ENCODE results near the gene CHID1.

Gene CHID1

DNA sequence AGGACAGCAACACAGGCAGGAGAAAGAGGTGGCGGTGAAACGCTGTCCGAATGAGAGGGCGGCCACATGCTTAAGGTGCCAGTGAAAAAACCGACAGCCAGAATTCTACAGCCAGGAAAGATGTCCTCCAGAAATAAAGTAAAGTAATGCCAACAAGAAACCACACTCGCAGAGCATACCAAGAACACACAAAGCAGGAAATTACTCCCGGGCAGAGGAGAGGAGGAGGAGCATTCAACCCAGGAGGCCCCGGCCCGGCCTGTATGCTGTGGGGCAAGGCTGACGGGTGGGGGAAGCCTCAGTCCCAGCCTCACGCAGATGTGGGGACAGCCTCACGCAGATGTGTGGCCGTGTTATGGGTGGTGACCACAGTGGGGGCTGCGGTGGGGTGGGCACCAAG lies 28.0 kb downstream of the CHID1 start:
- DNase-seq, result no peak

DNA sequence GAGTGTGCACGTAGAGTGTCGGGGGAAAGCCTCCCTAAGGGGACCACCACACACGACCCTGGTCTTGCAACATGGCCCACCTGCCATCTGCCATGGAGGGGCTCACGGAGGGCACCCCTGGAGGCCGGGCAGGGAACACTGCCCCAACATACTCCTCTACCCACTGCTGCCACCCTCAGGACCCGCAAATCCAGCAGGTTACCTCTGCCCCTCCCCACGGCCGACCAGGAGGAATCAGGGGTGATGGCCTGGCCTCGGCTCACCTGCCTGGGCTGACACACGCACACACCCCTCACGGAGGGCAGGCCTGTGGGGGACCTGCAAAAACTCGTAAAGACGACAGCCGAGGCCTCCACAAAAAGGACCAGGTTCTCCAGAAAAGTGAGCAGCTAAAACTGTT lies 30.2 kb downstream of the CHID1 start:
- no peak for DNase-seq

DNA sequence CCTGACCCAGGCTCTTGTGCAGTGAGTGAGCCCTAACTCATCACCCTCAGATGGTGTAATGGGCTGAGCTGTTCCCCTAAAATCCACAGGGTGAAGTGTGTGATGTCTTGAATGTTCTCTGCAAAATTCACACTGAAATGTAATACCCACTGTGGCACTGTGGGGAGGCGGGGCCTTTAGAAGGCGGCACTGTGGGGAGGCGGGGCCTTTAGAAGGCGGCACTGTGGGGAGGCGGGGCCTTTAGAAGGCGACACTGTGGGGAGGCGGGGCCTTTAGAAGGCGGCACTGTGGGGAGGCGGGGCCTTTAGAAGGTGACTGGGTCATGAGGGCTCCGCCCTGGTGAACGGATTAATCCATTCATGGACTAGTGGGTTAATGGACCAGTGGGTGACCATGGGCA lies 33.0 kb downstream of the CHID1 start:
- no peak for DNase-seq

DNA sequence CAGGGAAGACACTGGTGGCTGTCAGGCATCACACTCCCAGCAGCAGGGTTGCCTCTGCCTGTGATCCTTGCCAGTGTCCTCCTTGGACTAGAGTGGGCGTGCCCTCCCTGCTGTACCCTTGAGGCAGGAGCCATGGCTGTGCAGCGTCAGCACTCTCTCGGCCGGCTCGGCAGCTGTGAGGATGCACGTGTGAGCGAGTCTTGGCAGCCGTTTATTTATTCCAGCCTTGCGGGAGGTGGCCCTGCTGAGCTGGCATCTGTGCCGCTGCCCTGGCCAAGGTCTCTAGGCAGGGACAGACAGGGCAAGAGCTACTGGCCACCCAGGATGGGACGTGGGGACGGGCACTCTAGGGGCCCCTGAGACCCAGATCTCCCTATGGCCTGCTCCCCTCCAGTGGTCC lies 34.1 kb downstream of the CHID1 start:
- no peak for DNase-seq

DNA sequence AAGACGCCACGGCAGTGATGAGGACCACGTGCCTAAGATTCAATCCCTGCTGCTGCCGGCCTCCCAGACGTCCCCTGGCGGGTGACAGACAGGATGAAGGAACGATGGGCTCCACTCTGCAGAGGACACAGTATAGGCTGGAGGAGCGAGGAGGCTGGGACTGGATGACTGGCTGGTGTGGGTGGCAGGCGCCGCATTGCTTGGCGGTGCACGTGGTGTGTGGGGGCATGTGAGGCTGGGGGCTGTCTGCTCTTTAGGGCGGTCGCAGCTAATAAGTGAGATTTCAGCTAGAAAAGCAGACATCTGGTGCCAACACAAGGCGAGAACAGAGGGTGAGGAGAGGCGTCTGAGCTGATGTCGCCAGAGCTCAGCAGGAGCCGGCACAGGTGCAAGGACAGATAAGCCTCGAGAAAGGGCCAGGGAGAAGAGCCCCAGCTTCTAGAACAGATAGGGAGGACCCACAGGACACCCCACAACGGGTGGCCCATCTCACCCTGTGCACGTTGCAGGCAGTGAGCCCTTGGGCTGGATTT lies 34.8 kb downstream of the CHID1 start:
- DNase-seq, result no peak

DNA sequence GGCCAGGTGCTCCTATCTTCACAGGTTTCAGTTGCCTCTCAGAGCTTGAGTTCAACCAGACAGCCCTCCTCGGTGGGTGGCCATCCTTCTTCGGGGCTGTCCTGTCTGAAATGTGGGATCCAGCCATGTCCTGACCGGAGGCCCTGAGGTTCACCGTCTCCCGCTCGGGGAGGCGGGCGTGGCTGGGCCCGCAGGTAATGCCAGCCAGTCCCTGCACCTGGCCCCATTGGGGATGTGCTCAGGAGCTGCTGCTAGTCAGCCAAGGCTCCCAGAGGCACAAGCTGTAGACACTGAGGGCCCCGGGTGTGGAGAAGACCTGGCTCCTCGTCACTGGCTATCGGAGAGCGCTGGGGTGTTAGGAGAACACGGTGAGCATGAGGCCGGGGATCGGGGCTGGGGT lies 35.4 kb downstream of the CHID1 start:
- no peak for DNase-seq

DNA sequence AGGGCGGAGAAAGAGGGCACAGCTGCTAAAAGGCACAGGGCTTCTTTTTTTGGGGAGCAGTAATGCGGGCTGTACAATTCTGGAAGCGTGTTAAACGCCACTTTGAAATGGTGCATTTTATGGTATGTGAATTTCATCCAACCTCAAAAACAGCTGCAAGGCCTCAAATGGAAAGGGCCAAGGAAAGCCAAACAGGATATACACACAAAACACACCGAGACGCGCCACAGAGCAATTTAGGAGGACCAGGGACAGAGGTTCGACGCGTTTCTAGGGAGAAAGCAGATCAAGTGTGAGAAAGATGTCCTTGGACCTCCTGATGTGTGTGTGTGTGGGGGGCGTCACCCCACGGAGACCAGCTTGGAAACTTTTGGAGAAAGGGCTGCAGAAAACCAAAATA lies 36.9 kb downstream of the CHID1 start:
- no peak for DNase-seq

DNA sequence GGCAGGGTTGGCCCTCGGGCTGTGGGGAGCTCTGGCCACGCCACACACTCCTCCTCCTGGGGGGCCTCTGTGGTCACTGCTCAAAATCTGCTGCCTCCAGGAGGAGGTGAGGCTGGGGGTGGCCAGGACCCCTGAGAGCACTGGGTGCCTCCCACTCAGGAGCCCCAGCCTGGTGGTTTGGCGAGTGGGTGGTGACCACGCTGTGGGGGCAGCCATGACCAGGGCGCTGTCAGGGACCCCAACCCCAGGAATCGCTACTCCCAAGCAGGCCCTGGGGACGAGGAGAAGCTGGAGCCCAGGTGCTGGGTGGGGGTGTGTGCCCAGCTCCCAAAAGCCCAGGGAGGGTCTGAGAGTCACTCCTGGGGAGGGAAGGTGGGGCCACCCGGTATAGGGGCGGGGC lies 37.8 kb downstream of the CHID1 start:
- no peak for DNase-seq

DNA sequence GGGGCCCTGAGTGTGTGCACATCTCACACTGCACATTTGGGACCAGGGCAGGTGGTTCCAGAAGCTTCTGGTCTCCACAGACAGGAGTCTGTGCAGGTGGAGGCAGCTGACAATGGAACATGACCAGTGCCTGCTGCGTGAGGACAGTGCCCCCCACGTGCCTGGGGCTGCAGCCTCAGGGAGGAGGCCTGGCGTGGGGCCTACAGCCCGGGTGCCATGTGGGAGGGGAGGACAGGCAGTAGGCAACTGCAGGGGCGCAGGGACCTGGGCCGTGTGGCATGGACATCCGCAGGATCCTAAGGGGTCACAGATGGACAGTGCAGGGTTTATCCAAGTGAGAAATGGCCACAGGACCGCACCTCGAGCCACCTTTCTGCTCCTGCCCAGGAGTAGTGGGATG lies 39.1 kb downstream of the CHID1 start:
- no peak for DNase-seq

DNA sequence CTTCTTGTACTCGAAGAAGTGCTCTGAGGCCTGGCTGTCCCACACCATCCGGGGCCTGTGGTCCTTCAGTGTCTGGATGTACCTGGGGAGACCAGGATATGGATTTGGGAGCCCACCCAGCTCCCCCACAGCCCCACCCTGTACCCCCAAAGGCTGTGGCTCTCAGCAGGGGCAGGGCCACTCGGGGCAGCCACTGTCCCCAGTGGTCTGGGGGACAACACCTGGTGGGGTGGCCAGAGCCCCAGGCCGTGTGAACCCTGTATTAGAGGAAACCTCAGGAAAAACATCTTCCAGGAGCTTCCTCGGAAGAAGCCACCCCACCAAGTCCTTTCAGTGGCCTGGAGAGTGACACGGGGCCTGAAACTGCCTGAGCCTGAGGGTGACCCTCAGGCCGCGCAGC lies 40.2 kb downstream of the CHID1 start:
- DNase-seq, result no peak

DNA sequence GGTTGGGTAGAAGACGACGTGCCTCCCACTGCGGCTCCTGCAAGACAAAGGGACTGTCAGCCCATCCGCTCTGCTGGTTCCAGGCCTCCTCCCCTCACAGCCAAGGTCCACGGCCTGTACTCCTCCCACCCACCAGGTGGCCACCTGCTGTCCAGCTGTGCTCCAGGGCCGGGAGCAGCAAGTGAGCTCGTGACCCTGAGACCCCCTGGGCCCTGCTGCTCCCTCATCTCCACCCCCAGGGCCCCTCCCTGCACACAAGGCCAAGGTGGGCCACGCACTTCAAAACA lies 40.5 kb downstream of the CHID1 start:
- no peak for DNase-seq

DNA sequence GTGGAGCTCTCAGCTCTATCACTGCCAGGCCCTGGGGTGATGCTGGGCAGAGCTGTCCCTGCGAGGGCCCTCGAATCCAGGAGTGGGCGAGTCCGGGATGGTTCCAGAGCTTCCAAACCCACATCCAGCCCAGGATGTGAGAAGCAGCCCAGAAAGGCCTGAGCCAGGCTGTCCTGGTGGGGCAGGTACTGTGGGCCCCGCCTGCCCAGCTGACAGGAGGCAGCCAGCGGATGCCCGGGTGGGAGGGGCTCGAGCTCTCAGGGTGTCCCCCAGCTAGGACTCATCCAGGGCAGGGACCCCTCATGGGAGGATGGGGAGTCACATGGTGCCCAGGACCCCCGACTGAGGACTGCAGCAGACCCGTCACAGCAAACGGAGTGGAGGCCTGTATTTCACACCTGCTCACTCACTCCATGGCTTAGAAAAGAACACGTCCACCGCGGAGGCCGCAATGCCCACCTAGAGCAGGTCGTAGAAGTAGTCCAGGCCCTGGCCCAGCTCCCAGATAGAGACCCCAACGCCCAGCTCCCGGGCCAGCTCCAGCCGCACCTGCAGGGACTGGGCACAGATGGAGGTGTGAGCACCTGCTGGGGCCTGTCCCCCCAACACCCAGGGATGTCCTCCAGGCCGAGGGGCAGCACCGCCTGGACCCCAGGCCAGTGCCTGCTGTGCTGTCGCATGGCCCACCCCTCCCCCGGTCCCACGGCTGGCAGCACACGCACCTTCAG lies 41.0 kb downstream of the CHID1 start:
- DNase-seq, result no peak

DNA sequence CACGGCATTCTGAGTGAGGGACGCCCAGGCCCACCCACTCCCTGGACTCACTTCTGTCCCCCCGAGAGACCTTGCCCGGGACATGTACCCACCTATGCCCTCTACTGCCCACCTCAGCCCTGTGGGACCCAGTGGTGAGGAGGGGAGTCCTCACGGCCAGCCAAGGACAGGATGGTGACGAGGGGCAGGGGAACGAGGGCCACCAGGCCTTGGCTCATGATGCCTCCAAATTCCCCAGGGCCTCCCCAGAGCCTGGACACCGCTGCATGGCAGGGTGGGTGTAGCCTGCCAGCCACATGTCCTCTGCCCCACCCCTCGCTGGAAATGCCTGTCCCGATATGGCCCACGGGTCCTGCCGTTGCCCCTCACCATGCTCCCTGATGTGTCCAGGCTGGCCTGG lies 41.8 kb downstream of the CHID1 start:
- DNase-seq, result no peak

DNA sequence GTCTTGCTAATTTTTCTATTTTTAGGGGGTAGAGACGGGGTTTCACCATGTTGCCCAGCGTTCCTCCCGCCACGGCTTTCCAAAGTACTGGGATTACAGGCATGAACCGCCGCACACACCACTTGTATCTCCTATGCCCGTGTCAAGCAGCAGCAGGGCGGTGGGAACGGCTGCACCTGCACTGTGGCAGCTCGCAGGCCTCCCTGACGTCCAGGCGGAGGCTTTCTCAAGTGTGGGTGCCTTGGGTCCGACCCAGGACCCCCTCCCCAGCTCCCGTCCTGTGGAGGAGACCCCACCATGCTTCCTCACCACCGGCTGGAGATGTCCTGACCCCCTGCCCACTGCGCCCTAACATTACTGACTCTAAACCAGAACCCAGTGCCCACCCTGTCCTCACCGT lies 42.2 kb downstream of the CHID1 start:
- DNase-seq, result no peak

DNA sequence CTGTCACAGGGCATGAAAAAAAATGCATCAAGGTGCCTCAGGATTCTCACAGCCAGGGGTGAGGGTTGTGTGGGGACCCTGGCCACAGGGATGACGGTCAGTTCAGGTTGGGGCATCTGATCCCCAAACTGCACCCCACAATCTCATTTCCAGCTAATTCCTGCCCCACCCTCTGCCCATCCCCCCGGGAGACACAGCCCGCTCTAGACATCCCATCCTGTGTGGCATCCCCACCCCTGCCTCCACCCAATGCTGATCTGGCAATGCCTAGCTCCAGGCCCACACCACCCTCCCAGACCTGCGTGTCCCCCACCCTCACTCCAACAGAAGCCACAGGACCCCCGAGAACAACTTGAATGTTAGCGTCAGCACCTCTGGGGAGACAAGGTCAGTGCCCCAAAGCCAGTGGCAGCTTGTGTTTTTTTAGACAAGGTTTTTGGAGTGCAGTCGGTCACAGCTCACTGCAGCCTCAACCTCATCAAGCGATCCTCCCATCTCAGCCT lies 42.7 kb downstream of the CHID1 start:
- DNase-seq, result no peak

DNA sequence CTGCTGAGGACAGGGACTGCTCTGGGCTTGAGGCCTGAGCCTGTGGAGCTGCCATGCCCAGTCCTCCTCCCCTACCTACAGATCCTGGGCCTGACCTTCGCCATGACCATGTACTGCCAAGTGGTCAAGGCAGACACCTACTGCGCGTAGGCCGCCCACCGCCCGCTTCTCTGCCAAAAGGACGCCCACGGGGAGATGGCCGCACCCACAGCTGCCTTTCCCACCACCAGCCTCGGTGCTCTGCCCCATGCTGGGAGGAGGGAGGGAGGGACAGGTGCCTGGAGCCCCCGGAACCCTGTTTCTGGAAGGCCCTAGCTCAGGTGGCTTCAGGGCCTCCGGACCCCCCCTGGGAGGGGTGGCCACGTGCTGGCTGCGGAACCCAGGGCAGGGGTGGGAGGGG lies 44.1 kb downstream of the CHID1 start:
- DNase-seq, result no peak

DNA sequence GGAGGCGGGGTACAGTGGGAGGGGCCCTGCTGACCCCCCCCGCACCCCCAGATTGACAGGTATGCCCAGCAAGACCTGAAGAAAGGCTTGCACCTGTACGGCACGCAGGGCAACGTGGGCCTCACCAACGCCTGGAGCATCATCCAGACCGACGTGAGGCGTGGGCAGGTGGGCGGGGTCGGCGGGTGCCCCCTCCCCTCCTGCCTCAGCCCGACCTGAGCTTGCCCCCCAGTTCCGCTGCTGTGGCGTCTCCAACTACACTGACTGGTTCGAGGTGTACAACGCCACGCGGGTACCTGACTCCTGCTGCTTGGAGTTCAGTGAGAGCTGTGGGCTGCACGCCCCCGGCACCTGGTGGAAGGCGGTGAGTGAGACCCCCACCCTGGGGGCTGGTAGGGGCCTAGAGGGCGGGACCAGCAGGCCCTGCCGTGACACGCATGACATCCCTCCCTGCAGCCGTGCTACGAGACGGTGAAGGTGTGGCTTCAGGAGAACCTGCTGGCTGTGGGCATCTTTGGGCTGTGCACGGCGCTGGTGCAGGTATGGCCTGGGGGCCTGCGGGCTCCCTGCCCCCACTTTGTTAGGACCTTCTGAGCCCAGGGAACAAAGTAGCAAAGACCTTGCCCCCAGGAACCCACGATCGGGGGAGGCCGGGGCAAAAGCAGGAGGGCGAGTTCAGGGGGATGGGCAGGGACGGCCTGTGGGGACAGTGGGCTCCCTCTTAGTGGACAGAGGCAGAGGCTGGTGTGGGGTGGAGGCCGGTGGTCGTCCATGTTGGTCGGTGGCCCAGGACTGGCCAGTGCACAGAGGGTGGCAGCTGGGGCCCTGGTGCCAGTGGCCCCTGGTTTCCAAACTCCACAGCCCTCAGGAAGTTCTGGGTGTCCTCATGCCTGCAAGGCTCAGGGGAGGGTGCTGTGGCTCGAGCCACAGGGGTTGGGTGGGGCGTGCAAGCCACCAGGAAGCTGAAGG lies 44.9 kb downstream of the CHID1 start:
- DNase-seq, result no peak

DNA sequence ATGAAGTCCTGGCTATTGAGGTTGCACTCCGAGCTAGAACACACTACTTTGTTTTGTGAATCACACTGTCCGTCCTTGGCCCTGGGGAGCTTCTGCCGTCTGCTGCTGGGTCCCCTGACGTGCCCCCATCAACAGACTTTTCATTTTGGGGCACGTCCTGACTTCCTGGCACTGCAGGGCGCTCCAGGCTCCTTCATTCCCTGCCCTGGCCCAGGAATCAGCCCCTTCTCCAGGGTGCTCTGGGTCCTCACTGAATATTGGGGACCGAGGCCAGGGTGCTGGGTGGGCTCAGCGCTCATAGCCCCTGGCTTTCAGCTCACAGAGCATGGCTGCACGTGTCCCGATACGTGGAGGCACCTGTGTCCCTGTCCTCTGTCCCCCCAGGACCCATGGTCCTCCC lies 45.7 kb downstream of the CHID1 start:
- no peak for DNase-seq

DNA sequence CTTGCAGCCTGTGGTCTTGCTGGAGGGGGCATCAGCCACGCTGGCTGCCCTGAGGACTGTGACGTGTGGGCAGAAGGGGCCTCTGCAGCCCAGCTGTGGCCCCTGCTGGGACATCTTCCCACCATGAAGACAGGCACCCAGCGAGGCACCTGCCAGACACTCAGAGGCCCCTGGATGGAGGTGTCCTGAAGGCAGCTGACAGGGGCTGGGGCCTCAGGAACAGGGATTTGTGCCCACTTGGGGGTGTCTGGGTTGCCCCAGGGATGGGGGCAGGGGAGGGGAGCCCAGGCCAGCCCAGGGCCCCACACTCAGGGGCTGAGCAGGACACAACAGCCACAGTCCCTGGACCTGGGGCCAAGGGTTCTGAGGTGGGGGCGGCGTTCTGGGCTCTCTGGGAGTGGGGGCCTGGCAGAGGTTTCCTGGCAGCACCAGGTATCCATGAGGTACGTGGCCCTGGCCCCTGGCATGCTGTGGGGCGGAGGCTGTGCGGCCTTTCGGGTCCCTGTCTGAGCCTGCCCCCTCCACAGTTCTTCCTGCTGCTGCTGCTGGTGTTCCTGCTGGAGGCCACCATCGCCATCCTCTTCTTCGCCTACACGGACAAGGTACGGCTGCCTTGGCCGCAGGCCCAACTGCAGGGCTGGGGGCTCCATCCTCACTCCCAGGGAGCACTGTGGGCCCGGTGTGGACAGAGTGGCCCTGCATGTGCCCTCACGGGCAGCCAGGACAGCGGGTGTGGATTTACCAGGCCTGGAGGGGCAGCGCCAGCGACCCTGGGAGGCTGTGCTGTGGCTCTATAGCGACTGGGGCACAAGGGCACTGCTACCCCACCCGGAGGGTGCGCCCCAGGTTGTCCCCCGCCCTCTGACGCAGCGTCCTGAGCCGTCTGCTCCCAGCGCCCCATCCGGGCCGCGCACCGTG lies 46.4 kb downstream of the CHID1 start:
- no peak for DNase-seq

DNA sequence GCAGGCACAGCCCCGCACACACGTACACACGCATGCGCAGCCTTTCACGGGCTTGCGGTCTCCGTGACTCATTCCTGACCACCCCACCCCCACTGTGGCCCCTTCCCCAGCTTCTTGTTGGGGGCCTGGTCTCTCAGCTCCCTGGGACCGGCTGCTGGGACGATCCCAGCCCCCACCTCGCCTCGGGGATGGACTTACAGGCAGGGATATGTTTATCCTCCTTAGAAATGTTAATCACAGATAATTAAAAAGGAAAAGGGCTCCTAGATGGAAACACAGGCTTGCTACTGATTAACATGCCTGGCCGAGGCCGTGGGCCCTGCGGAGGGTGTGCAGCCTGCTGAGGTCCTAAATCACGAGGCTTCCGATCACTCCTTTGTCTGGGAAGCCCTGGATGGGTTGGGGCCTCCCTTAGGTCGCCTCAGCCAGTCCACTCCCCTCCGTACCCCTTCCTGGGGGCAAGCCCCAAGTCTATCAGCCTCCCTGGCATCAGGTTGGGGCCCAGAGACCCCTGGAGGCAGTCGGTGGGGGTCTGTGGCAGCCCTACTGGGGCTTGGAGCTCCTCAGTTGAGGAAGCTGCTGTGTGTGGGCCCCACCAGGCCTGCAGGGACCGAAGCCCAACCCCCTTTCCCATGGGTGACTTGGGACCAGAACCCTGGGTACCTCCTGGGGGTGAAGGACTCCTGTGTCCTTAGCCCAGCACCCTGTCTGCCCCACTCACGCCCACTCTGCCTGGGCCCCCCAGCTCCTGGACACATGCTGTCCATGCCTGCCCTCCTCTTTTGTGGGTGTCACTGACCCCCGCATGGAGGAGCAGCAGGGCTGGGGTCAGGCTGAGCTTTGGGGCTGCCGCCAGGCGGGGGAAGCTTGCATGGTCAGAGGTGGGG lies 47.3 kb downstream of the CHID1 start:
- DNase-seq, result no peak

DNA sequence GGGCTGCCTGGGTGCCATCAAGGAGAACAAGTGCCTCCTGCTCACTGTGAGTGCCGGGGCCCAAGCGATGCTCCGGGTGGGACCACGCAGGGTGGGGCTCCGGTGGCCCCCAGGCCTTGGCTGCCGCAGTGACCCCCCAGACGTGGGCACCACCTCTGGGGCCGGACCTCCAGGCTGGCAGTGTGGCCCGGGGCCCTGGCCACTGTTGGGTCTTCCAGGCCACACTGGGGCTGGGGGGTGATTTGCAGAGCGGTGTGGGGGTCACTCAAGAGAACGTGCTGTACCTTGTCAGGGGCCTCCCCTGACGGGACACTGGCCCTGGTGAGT lies 48.0 kb downstream of the CHID1 start:
- DNase-seq, result no peak

DNA sequence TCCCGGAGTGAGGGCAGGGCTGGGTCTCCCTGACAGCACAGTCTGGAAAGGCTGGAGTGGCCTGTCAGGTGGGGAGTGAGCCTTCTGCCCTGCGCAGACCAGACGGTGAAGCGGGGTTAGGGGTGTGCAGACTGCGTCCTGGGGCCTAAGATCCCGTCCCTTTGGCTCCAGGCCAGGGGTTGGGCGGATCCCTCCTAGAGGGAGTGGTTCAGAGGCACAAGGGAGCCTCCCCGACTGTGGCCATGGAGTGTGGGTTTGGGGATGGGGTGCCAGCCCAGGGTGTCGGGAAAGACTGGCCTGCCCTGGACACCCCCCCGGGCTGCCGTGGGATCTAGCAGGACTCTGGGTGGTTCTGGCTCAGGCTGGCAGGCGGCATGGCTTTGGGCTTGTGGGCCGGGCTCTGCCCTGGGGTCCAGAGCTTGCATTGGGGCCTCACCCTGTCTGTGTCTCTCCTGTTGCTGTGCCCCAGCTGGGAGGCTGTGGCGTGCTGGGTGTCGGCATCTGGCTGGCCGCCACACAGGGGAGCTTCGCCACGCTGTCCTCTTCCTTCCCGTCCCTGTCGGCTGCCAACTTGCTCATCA lies 48.4 kb downstream of the CHID1 start:
- DNase-seq, result no peak
